Muscle of back (tissue), 13 donors: ENCODE data around the gene DRD5. TPM values are rescaled to one million over a fixed set of nuclear protein-coding genes. Genes with fewer than 3 reads are reported as not detected.
A peak's percentile ranks its signal among the peaks of the same experiment; 100 is the strongest.
"Not testable (repeated sequence)": the region's sequence is repeated elsewhere in the genome, so short reads cannot be mapped to it uniquely, and the experiment has no call there.

ENCODE experiments used
- DNase-seq, 3 donors: peaks; one replicate each; pipeline versions ENCODE4 v3.0.0 to v3.0.0-alpha.2; 2013
- long read RNA-seq, 9 donors: transcript quantifications; one replicate each; lab custom pipeline, GENCODE V29; 2026
- polyA plus RNA-seq, 10 donors: library from polyadenylated mRNA; unstranded; fragments of 120-200 nt; gene quantifications; one replicate each; pipeline ENCODE4 v1.2.1, GENCODE V29; 2013; ENCODE audit not compliant: insufficient read length in 10 of 10

DRD5 gene
- under 1 TPM; 0.23 to 0.84 (median 0.54) TPM for polyA plus RNA-seq
- long read RNA-seq, donor 1, result 0 reads
- long read RNA-seq, donor 2, result 0 reads
- long read RNA-seq, donor 3, result 0 reads
- long read RNA-seq, donor 4, result 0 reads
- long read RNA-seq, donor 5, partial matches to known transcripts, result 0 of 2 reads
- long read RNA-seq, donor 5, other reads (novel, unspliced or antisense), result 0 of 2 reads
- long read RNA-seq, donor 6, result 0 reads
- long read RNA-seq, donor 7, partial matches to known transcripts, result 0 of 1 reads
- long read RNA-seq, donor 7, other reads (novel, unspliced or antisense), result 0 of 1 reads
- long read RNA-seq, donor 8, result 0 reads
- long read RNA-seq, donor 9, result 0 reads

DNA sequence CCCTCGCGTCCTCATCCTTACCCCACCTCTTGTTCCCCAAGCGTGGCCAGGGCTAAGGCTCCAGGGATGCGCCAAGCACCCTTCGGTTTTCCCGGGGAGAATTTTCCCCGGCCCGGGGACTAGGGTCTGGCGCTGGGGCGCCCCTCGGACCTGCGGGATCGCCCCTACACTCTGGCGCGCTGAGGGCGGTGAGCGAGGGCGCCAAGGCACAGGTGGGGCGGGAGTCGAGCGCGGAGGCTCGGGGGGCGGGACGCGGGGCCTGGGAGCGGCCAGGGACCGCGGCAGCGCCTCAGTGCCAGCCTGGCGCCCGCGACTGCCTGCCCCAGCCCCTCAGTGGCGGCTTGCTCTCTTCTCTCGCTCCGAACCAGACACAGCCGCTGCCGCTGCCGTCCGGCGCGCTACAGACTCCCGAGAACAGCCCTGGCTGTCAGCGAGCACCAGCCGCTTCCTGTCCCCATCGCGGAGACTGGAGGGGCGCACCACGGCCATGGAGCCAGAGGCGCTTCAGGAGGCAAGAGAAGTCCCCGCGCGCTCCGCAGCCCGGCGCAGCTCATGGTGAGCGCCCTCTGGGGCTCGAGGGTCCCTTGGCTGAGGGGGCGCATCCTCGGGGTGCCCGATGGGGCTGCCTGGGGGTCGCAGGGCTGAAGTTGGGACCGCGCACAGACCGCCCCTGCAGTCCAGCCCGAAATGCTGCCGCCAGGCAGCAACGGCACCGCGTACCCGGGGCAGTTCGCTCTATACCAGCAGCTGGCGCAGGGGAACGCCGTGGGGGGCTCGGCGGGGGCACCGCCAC is at the start of gene DRD5:
TSS of gene DRD5 (plus strand) at position 292 of the 793 bp plus-strand sequence. CDS start at position 688, 396 bp downstream.
- no peak for DNase-seq

DNA sequence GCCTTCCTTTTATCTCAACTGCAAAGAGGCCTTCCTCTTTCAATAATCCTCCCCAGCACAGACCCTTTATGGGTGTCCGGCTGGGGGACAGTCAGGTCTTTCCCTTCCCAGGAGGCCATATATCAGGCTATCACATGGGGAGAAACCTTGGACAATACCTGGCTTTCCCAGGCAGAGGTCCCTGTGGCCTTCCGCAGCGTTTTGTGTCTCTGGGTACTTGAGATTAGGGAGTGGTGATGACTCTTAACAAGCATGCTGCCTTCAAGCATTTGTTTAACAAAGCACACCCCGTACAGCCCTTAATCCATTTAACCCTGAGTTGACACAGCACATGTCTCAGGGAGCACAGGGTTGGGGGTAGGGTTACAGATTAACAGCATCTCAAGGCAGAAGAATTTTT is 49.2 kb upstream of the DRD5 start:
- DNase-seq, result not testable (repeated sequence)

DNA sequence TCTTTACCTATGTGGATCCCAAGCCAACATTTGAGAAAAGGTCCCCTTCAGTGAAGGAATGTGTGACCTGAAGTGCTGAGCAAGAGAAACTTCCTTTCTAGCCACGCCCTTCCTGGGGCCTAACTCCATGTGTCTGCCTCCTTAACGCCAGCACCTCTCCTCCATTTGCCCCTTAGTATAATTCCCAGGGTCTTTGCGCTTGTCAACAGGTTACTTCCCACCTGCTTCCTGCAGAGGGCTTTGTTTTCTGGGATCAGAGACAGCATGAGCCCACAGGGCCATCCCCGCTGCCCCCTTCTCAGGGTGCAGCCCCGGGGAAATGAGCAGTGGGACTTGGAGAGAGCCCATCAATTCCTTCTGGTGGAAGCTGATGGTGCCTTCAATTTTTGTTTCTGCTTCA is 45.9 kb upstream of the DRD5 start:
- no peak for DNase-seq

DNA sequence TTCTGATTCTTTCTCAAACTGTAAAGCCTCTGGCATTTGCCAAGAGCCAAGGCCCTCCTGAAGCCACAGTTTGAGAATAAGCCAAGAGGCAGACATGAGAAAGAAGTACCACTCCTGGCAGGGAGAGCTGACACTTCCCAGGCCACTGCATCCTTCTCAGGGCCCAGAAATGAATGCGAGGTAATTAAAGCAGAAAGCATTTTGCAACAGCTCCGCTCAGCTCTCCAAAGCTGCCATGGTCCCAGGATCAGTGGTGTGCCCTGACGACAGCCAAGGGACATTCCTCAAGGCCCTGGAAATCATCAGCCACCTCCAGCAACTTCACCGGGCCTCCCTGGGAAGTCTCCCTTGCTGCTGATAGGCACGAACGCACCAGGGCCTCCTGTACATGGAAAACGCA is 44.2 kb upstream of the DRD5 start:
- peak in 1 of 3 donors; percentile 13 for DNase-seq

DNA sequence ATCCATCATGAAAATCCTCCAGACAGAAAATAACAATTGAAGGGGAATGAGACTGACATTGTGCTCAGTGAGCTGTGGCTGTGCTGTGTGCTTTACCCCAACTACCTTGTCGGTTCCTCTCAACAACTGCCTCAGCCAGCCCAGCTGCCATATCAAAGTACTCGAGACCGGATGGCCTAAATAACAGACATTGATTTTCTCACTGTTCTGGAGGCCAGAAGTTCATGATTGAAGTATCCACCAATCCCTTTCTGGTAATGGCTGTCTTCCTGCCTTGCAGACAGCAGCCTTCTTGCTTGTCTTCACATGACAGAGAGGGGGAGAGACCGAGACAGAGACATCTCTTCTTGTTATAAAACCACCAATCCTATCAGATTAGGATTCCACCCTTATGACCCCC is 37.6 kb upstream of the DRD5 start:
- not testable (repeated sequence) for DNase-seq

DNA sequence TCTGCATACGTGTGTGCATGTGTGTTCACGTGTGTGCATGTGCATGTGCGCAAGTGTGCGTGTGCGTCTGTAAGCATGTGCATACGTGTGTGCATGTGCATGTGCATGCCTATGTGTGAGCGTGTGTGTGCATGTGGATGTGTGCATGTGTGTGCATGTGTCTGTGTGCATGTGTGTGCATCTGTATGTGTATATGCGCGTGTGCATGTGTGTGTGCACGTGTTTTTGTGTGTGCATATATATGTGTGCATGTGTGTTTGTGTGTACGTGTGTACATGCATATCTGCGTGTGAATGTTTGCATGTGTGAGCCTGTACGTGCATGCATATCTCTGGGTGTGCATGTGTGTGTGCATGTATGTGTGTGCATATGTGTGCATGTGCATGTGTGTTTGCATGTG is 35.7 kb upstream of the DRD5 start:
- no peak for DNase-seq

DNA sequence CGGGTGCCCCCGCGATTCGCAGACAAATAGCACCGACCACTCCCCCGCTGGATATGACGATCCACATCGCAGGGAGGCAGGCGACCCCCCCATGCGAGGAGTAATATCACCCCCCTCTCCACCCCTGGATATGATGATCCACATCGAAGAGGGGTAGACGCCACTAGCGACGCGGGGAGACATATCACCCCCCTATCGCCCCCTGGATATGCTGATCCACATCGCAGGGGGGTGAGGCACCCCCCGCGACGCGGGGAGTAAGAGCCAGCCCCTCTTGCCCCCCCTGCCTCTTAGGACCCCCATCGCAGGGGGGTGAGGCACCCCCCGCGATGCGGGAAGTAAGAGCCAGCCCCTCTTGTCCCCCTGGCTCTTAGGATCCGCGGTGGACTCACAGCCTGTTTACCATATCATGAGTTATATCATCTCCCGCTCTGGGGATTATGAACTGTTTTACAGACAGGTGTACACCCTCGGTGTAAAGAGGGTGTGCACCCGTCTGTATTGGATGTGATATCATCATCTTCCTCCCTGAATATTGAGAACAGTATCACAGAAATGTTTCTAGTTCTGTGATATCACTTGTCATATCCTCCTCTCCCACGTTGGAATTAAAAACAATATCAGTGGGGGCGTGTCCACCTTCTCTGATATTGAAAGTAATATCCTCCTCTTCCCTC is 22.7 kb upstream of the DRD5 start:
- DNase-seq, result no peak

DNA sequence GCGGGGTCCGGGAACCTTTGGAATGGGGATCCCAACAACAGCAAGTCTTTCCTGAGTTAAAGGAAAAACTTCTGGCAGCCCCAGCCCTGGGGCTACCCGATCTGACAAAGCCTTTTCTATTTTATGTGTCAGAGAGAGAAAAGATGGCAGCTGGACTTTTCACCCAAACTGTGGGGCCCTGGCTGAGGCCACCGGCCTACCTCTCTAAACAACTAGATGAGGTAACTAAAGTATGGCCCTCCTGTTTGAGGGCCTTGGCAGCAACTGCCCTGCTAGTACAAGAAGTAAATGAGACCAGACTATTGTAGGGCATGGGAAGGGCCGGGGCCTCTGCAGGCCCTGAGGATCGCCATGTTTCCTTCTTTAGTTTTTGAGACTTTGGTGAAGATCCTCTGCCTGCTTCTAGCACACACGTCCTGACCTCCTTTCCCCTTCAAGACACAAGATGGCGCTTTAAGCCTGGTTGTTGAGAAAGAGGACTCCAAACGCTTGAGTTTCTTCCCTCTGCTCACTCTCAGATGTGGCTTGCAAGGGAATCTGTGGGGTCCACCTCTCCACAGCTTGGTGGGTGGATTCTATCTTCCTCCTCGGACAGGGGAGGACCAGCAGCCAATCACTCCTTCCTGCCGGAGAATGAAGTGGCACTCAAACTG is 18.5 kb upstream of the DRD5 start:
- peak; percentile 71 to 87 (median 74) for DNase-seq

DNA sequence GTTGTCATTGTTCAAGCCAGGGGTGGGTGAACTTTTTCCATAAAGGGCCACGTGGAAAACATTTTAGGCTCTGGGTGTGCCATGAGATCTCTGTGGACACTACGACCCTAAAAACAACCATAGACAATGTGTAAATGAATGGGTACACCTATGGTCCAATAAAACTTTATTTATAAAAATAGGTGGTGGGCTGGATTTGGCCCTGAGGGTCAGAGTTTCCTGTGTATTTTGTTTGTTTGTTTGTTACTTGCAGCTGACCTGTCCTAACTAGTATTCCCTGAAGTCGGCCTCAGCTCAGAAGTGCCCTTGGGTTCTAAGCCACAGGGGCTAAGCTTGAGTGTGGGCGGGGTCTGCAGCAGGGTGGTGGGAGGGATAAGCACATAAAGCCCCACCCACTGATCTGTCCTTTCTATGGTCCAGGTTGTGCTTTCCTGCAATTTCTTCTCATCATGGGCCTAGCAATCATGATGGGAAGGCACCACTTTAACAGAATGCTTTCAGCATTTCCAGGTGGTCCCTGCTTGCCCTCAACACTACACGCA is 17.2 kb upstream of the DRD5 start:
- no peak for DNase-seq

DNA sequence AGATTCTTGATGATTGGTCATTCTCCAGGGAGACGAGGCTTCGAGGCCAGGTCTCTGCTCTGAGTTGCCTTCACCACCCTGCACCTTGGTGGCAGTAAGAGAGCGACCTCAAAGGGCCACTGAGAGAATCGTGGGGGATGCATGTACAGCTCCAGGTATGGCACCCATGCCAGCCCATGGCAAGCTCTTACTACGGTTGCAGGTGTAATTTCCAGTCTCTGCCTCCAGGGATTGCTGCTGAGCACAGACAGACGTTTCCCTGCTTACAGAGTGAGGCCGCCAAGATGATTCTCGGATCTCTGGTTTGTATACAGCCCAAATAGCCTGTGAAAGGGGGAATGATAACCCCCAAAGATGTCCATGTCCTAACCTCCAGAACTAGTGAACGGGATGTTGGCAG is 16.3 kb upstream of the DRD5 start:
- no peak for DNase-seq

DNA sequence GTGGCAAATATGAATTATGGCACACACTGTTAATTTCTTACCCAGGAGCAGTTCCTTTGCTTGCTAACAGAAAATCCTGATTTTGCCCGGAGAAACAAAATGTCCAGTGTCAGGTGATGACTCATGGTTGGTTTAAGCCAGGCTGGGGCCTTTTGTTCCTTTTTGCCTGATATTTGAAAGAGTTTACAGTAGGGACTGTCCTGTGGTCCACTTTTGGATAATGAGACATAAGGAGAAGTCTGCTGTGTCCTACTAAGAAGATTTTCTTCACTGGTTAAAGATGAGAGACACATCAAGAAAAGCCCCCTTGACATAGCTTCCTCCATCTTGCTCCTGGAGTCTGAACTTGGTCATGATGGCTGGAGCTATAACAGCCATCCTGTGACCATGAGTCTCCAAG is 12.1 kb upstream of the DRD5 start:
- DNase-seq, result no peak

DNA sequence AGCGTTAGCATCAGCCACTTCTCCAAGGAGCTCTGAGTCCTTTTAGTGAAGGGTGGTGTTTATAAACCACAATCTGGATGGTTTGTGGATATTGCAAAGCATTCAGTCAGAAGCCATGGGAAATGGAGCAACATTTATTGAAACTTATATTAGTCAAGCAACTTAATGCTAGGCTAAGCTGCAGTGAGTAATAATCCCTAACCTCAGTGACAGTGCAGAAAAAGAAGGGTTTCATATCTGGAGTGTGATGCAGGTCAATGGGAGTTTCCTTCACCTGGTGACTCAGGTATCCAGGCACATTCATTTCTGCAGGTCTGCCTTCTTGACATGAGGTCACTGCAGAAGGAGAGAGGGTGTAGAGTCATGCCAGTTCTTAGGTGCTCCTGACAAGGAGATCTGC is 10.4 kb upstream of the DRD5 start:
- DNase-seq, result no peak

DNA sequence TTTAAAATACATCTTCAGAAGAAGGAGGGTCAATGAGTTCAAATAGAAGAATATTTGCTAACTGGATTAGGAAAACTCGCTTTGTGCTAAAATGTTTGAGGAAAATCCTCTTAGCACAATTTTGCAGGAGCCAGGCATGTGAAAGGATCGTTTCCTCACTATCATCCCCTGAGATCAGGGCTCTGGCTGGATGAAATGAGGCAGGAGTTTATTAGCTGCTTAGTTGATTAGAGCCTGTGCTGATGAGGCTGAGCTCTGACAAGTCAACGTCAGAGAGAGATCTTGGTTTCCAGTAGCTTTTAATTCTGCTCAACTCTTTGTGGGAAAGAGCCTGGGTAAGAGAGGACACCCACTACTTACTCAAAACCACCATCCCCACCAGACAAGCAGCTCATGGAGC is 8.0 kb upstream of the DRD5 start:
- DNase-seq, result no peak

DNA sequence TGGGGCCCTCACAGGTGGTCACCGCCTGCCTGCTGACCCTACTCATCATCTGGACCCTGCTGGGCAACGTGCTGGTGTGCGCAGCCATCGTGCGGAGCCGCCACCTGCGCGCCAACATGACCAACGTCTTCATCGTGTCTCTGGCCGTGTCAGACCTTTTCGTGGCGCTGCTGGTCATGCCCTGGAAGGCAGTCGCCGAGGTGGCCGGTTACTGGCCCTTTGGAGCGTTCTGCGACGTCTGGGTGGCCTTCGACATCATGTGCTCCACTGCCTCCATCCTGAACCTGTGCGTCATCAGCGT is 652 bp downstream of the DRD5 start:
- no peak for DNase-seq

DNA sequence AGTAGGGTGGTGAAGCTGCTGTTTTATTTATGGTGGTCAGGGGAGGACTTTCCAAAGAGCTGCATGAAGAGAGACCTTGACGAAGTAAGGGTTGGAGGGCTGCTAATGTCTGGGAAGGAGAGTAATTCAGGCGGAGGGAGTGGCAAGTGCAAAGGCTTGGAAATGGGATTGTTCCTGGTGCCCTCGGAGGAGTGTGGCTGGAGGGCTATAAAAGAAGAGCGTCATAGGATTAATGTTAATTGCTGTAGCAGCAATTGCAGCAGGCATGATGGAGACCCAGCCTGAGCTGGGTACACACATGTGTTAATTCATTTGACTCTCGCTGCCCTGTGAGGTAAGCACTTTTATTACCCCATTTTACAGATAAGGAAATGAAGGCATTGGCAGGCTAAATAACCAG is 4.5 kb downstream of the DRD5 start:
- DNase-seq, result not testable (repeated sequence)

DNA sequence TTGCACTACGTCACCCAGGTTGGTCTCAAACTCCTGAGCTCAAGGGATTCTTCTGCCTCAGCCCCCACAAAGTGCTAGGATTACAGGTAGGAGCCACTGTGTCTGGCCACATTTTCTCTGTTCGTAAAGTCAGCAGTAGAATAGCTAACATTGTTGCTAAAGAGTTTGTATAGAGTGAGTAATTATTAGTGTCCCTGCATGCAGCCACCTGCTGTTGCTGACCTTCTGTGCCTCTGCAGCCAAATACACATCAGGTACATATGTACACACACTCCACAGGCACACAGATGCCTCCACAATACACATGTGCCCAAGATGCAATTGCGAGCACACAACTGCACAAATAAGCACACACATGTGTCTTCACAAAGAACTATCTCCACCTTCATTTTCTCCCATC is 10.9 kb downstream of the DRD5 start:
- DNase-seq, result no peak

DNA sequence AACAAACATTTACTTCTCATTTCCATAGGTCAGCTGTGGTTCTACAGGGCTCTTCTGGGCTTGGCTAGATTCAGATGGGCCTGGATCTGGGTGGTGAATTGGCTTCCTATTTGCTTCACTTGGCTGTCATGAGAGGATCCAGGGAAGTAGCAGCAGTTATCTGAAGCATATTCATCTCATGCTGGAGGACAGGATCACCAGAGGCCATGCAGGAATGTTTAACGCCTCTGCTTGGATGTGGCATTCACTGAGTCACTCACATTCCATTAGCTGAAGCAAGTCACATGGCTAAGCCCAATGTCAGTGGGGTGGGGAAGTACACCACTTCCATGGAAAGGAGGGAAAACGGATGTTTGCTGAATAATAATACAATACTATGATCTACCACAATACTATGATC is 15.2 kb downstream of the DRD5 start:
- not testable (repeated sequence) for DNase-seq

DNA sequence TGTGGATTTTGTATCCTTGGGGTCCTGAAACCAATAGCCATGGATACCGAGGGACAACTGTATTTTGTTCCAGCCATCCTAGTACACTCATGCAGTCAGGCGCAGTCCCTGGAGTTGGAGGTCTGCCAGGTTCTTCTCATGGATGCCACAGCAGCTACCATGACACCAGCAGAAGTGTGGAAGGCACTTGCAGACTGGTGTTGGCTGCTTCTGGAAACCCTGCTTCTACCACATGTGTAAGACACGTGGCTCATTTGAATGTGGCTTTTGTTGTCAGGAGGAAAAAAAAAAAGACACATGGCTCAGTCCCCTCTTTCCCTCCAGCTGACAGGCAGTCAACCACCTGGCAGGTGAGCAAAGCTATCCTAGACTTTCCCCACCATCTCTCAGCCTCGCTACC is 19.4 kb downstream of the DRD5 start:
- DNase-seq, result no peak

DNA sequence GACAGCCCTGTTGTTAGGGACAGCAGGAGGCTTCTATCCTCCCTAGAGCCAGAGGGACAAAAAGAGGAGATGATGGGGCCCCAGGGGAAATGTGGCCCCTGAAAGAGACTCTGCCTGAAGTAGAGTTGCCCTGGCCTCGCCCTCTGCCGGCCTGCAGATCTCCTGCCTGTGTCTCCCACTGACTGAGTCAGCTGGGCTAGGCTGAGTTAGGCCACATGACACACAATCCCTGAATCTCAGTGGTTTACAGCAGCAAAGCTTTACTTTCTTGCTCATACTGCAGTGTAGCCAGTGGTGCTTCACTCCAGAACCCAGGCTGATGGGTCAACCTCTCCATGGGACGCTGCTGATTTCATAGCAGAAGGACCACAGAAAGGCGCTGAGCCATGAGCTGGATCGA is 23.5 kb downstream of the DRD5 start:
- no peak for DNase-seq

DNA sequence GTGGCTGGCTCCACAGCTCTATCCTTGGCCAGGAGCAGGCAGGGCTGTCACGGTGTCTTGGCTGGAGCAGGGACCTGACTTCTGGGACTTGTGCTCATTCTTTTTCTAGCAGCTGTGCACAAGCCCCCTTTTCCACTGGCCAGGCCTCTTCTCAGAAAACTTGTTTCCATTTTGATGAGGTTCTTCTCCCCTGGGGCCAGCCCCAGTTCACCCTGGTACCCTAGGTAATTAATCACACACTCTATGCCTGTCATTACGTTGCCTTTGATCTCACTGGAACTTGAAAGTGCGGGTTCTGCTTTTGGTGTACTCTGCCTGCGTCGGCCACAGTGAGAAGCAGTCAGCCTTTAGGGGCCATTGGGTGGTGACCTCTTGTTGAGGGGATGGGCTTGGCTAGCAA is 26.6 kb downstream of the DRD5 start:
- DNase-seq, result no peak

DNA sequence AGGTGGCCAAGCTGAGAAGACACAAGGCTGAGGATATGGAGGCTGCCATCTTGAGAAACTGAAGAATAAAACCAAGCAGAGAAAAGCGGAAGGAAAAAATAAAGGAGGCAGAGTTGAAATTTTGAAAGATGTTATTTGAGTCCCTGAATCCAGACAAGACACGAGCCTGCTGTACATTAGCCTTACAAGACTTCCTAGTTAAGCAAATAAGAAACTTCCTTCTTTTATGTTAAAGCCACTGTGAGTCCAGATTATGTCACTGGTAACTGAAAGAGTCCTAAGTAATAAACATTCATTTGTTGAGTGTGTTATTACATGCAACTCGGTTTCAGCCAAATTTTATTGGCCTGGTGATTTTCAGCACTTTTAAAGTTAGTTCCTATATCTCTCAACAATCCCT is 30.4 kb downstream of the DRD5 start:
- no peak for DNase-seq
